IPS-NIHi7 (cell line): Measurements from ENCODE around the gene ASB6.
"Not testable (repeated sequence)": the region's sequence is repeated elsewhere in the genome, so short reads cannot be mapped to it uniquely, and the experiment has no call there.

Experiments
- DNase-seq: peaks from one replicate; pipeline ENCODE4 v3.0.0; 2012; ENCODE audit warnings: mixed read lengths; ENCODE audit errors: extremely low spot score

ASB6 gene

GRCh38 chr9:129607027-129607387 lies 34.9 kb downstream of the ASB6 start:
- DNase-seq: no peak

GRCh38 chr9:129606161-129607026 lies 35.6 kb downstream of the ASB6 start:
- no peak for DNase-seq

- DNase-seq: no peak
Measured at GRCh38 chr9:129604766-129605163, 37.2 kb downstream of the ASB6 start.

- DNase-seq: no peak
Measured at GRCh38 chr9:129604056-129604765, 37.7 kb downstream of the ASB6 start.

GRCh38 chr9:129602598-129603415 lies 39.1 kb downstream of the ASB6 start:
- no peak for DNase-seq

- DNase-seq: no peak
Measured at GRCh38 chr9:129601082-129601674, 40.8 kb downstream of the ASB6 start.

GRCh38 chr9:129598089-129598596 lies 43.8 kb downstream of the ASB6 start:
- no peak for DNase-seq

- DNase-seq: peak; percentile 67
Measured at GRCh38 chr9:129597355-129598088, 44.4 kb downstream of the ASB6 start.

- DNase-seq: peak; percentile 77
Measured at GRCh38 chr9:129596541-129597331, 45.2 kb downstream of the ASB6 start.

- DNase-seq: no peak
Measured at GRCh38 chr9:129595903-129596540, 45.9 kb downstream of the ASB6 start.

- no peak for DNase-seq
Measured at GRCh38 chr9:129595311-129595741, 46.6 kb downstream of the ASB6 start.

GRCh38 chr9:129594632-129595031 lies 47.3 kb downstream of the ASB6 start:
- DNase-seq: no peak

- not testable (repeated sequence) for DNase-seq
Measured at GRCh38 chr9:129592790-129593189, 49.2 kb downstream of the ASB6 start.

GRCh38 chr9:129591916-129592315 lies 50.0 kb downstream of the ASB6 start:
- DNase-seq: no peak

- no peak for DNase-seq
Measured at GRCh38 chr9:129590466-129590865, 51.5 kb downstream of the ASB6 start.

GRCh38 chr9:129587487-129588262 lies 54.3 kb downstream of the ASB6 start:
- peak; percentile 46 for DNase-seq

GRCh38 chr9:129586685-129587084 lies 55.3 kb downstream of the ASB6 start:
- DNase-seq: no peak

GRCh38 chr9:129586245-129586644 lies 55.7 kb downstream of the ASB6 start:
- DNase-seq: no peak

- no peak for DNase-seq
Measured at GRCh38 chr9:129585352-129585751, 56.6 kb downstream of the ASB6 start.
